ENCODE measurements around the gene SLC25A6.
A peak's percentile ranks its signal among the peaks of the same experiment; 100 is the strongest.
"Not testable (repeated sequence)": the region's sequence is repeated elsewhere in the genome, so short reads cannot be mapped to it uniquely, and the experiment has no call there.

SLC25A6 gene

DNA sequence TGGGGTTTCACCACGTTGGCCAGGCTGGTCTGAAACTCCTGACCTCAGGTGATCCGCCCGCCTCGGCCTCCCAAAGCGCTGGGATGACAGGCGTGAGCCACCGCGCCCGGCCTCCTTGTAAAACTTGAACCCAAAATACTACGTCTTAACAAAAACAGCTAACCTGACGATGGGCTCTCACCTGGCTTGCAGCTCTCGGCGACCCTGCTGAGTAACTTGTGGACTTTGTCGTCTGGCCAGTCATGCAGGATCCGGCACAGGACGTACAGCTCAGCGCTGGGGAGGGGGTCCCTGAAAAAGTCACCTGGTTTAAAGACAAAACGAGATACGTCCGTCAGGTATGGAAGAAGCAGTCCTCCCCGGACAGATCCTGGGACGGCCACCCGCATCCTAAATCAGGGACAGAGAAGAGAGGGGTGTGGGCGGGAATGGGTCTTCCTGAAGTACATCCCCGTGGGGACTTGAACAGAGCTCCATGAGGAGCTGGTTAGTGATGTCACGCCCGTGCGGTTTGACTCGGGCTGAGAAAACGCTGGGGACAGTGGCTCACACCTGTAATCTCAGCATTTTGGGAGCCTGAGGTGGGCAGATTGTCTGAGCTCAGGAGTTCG, 20.7 kb upstream of the SLC25A6 start:
- no peak for DNase-seq (ENCODE audit: low spot score)

DNA sequence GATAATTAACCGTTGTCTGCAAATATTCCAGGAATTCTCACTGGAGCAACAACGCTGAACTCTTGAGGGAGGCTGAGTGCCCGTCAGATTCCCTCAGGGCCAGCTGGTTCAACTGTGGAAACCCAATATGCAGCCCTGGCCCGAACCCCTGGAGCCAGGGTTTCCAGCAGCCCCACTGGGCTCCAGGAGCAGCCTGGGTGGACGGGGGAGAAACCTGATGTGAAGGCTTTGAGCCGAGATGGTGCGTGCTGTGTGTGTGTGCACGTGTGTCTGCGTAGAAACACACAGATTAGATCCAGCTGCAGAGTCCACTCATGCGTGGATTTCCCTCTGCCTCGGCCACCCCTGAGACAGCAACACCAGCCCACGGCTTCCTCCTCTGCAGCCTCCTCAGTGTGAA, 19.4 kb upstream of the SLC25A6 start:
- DNase-seq (ENCODE audit: low spot score), result no peak

DNA sequence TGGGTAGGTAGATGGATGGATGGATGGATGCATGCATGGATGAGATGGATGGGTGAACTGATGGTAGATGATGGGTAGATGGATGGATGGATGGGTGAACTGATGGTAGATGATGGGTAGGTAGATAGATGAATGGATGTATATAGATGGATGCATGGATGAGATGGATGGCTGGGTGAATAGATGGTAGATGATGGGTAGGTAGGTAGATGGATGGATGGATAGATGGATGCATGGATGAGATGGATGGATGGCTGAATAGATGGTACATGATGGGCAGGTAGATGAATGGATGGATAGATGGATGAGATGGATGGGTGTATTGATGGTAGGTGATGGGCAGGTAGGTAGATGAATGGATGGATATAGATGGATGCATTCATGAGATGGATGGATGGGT, 15.1 kb upstream of the SLC25A6 start:
- DNase-seq (ENCODE audit: low spot score), result no peak

DNA sequence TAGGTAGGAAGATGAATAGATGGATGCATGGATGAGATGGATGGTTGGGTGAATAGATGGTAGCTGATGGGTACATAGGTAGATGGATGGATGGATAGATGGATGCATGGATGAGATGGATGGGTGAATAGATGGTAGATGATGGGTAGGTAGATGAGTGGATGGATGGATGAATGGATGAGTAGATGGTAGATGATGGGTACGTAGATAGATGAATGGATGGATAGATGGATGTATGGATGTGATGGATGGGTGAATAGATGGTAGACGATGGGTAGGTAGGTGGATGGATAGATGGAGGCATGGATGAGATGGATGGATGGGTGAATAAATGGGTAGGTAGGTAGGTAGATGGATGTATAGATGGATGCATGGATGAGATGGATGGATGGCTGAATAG, 13.9 kb upstream of the SLC25A6 start:
- not testable (repeated sequence) for DNase-seq (ENCODE audit: low spot score)

DNA sequence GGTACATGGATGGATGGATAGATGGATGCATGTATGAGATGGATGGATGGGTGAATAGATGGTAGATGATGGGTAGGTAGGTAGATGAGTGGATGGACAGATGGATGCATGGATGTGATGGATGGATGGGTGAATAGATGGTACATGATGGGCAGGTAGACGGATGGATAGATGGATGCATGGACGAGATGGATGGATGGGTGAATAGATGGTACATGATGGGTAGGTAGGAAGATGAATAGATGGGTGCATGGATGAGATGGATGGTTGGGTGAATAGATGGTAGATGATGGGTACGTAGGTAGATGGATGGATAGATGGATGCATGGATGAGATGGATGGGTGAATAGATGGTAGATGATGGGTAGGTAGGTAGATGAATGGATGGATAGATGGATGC, 12.0 kb upstream of the SLC25A6 start:
- DNase-seq (ENCODE audit: low spot score), result not testable (repeated sequence)

DNA sequence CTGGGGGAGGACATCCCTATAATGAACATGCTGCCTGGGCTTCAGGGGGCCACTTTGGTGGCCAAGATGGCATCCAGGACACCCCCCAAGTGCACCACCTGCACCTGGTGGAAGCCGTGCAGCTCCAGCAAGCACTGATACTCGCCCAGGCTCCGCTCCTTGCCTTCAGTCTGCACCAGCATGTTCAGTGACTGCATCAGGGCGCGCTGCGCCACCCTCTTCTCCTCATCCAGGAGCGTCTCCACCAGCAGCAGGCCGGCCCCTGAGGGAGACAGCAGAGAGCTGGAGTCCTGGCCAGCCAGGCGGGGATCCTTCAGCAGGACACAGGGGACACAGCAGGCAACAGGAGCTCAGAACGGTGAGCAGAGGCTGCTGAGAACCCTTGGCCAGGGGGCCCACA, 11.3 kb upstream of the SLC25A6 start:
- no peak for DNase-seq (ENCODE audit: low spot score)

DNA sequence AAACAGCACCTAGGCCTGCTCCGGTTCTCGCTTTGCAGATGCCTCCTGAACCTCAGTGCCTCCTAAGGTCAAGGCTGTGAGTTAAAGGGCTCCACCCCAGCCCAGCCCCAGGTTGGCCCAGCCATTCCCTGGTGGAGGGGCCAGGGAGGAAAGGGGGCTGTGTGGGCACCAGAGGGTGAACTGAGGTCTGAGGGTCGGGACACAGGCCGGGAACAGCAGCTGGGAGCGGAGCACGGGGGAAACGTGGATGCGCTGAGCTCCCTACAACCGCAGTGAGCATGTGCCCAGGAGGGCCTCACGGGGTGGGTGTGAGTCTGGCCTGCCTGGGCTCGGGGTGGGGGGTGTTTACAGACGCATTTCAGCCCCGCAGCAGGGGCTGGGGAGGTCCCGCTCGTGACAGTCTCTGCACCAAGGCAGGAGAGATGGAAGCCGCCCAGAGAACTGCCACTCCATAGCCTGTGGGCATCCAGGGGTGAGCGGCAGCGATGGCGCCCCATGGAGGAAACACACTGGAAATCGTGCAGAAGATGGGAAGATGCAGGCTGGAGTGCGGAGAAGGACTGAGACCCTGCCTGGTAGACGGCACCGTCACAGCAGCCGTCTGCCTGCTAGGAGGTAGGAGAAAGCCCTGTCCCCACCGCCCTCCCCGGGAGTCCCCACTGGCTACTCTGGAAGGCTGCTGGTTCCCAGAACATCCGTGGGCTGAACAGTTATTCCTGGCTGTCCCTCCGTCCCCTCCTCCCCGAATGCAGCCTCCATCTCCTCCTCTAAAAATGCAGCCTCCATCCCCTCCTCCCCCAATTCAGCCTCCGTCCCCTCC, 9.9 kb upstream of the SLC25A6 start:
- DNase-seq (ENCODE audit: low spot score), result no peak

DNA sequence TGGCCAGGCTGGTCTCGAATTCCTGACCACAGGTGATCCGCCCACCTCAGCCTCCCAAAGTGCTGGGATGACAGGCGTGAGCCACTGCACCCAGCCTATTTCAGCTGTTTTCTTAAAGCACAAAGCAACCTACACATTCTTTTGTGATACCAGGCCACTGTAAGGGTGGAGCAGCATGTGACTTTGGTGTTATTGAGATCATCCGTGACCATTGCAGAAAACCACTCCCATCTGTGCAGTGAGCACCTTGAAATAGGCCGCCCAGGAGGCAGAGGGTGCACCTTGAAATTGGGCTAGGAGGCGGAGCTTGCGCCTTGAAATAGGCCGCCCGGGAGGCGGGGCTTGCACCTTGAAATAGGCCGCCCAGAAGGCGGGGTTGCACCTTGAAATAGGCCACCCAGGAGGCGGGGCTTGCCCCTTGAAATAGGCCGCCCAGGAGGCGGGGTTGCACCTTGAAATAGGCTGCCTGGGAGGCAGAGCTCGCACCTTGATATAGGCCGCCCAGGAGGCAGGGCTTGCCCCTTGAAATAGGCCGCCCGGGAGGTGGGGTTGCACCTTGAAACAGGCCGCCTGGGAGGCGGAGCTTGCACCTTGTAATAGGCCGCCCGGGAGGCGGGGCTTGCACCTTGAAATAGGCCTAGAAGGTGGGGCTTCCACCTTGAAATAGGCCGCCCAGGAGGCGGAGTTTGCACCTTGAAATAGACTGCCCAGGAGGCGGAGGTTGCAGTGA, 9.0 kb upstream of the SLC25A6 start:
- no peak for DNase-seq (ENCODE audit: low spot score)

DNA sequence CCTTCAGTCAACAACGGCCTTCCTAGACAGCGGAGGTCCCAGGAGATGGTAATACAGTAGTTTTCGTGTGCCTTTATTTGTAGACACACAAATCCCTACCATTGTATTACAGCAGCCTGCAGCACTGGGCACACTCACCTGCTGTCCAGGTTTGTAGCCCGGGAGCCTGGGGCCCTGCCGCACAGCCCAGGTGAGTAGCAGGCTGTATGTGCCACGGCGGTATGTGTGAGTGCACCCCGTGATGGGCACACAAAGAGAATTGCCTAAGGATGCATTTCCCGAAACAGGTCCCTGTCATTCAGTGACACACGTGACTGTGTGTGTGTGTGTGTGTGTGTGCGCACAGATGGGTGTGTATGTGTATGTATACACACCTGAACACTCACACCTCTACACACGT, 8.1 kb upstream of the SLC25A6 start:
- DNase-seq (ENCODE audit: low spot score), result no peak

DNA sequence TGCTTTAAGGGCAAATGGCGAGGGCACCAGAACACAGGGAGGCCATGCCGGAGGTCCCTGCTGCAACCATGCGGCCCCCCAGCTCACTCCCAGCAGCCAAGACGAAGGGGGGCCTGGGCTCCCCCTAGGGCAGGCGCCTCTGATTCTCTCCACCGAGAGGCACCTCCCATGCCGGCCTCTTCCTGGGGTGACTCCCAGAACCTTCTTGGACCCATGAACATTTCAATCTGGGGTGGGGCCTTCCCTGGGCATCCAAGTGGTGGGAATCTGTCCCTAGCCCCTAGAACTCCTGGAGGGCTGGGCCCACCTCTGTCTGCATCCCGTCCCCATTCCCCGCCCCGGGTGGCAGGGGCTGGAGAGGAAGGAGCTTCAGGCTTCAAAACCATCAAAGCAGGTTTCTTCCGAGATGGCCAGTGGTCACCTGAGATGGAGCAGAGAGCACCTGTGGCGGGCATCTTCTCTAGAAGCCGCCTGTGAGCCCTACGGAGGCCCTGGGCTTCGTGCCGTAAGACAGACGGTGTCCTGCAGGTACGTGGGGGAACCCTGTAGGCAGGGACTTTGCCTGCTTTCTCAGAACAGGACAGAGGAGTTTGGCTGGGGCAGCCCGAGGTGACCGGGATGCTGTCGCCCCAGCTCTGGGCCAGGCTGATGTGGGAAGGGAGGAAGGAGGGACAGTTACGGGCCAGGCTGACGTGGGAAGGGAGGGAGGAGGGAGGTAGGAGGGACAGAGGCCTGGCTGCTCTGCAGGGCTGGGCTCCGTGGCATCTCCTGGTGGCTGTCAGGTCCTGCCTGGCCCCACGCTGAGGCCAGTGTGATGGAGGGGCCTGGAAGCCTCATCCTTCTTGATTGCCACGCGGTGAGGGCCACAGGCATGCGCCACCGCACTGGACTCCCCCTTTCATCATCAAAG, 6.8 kb upstream of the SLC25A6 start:
- no peak for DNase-seq (ENCODE audit: low spot score)

DNA sequence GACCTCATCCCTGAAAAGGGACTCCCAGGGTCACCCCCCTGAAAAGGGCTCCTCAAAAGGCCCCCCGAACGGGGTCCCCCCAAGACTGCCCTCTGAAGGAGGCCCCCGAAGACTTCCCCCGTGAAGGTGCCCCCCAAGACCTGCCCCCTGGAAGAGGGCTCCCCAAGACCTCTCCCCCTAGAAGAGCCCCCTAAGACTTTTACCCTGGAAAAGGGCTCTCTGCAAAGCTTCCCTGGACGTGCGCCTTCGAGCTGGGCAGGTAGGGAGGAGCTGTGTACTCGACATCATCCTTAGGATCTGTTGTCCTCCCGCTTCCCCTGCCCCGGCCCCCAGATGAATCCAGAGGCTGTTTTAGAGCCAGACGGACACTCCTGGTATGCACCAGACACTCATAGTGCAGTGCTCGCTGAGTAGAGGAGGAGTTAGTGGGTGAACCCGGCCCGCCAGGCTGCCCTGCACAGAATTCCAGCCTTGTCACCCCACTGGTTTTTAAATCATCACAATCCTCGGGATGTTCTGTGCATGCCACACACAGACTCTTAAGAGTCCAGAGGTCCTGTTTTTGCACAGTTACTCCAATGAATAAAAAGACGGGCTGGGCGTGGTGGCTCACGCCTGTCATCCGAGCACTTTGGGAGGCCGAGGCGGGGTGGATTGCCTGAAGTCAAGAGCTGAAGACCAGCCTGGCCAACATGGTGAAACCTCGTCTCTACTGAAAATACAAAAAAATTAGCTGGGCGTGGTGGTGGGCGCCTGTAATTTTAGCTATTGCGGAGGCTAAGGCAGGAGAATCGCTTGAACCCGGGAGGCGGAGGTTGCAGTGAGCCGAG, 5.7 kb upstream of the SLC25A6 start:
- DNase-seq (ENCODE audit: low spot score), result no peak

DNA sequence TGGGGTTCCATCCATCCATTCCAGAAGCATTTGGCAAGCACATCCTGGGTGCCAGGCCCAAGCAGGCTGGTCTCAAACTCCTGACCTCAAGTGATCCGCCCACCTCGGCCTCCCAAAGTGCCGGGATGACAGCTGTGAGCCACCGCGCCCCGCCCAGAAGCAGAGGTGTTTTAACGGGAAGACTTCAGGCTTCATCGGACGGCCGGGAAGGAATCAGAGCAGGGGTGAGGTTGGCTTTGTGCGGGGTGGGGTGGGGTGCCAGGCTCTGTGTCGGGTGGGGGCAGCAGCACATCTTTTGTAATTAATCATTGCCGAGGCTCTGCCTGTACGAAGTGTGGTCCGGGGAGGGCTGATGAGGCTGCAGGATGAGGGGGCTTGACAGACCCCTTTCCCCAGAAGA, 5.1 kb upstream of the SLC25A6 start:
- no peak for DNase-seq (ENCODE audit: low spot score)

DNA sequence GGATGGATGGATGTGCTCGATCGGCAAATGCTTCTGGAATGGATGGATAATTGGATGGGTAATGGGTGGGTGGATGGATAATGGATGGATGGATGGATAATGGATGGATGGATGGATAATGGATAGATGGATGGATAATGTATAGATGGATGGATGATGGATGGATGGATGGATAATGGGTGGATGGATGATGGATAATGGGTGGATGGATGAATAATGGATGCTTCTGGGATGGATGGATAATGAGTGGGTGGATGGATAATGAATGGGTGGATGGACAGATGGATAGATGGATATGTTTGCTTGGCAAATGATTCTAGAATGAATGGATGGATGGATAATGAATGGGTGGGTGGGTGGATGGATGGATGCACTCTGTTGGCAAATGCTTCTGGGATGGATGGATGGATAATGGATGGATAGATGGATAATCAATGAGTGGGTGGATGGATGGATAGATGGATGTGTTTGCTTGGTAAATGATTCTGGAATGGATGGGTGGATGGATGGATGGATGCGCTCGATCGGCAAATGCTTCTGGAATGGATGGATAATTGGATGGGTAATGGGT, 3.8 kb upstream of the SLC25A6 start:
- no peak for DNase-seq (ENCODE audit: low spot score)

DNA sequence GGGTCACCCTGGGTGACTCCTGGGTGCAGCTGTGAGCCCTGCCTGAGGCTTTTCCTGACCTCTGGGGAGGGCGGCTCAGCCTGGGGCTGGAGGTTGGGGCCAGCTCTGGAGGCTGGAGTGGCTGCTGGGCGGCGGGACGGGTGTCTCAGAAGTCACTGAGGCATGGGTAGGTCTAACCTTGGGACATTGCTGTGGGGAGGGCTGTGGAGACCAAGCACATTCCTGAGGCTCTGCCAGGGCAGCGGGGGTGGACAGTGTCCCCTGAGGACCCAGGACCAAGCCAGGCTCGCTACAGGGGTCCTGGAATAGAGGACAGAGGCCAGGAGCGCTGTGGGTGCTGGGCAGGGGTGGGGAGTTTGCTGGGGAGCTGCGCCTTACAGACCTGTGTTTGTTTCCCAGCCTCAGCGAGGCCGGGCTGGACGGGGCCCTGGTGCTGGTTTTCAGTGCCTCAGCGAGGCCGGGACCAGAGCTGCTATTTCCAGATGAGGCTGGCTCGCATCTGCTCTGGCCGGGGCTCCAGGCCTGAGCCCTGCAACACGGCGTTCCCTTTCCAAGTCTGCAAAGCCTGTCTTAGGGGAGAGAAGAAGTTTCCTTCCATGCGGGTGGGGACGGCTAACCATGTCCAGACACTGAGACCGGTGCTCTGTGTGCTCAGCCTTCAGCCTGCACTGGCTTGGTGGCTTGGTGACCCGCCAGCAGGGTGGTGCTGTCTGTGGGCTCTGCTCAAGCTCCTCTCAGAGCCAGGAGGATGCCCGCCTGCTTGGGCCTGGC, 3.0 kb upstream of the SLC25A6 start:
- no peak for DNase-seq (ENCODE audit: low spot score)

DNA sequence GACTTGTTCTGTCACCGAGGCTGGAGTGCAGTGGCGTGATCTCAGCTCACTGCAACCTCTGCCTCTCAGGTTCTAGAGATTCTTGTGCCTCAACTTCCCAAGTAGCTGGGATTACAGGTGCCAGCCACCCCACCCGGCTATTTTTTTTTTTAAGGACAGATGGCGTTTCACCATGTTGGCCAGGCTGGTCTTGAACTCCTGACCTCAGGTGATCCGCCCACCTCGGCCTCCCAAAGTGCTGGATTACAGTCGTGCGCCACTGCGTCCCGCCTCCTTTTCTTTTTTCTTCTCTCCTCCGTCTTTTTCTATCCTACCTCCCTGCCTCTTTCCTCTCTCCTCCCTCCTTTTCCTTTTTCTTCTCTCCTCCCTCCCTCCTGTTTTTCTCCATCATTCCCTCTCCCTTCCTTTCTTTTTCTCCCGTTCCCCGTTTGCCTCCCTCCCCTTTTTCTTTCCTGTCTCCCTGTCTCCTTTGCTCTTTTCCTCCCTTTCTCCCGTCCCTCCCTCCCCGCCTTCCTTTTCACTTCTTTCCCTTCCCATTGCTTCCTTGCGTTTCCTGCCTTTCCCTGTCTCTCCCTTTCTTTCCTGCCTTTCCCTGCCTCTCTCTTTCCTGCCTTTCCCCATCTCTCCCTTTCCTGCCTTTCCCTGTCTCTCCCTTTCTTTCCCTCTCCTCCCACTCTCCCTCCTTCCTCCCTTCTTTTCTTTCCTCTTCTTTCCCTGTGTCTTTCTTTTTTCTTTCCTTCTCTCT, 2.1 kb upstream of the SLC25A6 start:
- DNase-seq (ENCODE audit: low spot score), result no peak

DNA sequence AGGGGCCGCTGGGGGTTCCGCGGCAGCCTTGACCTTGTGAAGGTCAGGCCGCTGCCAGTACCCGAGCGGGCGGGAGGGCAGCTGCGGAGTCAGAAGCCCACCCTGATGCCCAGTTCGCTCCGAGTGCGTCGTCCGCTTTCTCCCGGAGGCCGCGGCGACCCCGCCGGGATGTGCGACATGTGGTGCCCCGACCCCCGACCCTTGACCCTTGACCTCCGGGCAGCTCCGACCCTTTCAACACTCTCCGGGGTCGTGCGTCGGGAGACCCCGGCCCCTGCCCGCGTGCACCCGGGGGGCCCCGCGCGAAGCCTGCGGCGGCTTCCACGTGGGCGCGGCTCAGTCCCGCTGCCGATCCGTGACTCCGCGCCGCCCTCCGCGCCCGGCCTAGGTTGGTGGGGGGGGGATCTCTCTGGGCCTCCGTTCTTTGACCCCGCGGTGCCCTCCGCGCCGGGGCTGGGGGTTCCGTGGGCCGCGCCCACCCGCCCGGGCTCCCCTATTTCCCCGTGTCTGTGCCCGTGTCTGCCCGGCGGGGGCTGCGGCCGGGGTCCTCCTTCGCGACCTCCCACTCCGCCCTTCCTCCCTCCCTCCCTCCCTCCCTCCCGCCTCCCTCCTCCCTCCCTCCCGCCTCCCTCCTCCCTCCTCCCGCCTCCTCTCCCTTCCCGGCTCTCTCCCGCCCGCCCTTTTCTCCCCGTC, 609 bp upstream of the SLC25A6 start:
- DNase-seq (ENCODE audit: low spot score), result peak; percentile 70

DNA sequence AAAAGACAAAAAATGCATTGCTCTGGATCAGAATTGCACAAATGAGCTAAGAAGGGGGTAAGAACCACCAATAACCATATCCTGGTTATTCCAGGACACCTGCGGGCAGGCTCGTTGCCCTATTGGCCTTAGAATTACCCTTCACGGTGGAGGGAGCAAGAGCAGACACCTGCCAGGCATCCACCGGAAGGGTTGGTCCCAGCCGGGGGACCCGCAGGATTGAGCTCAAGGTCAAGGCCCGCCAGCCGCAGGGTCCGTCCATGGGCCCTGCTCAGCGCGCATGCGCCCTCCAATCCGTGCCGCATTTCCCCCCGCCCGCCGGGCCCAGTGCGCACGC, 575 bp downstream of the SLC25A6 start:
- no peak for DNase-seq (ENCODE audit: low spot score)

DNA sequence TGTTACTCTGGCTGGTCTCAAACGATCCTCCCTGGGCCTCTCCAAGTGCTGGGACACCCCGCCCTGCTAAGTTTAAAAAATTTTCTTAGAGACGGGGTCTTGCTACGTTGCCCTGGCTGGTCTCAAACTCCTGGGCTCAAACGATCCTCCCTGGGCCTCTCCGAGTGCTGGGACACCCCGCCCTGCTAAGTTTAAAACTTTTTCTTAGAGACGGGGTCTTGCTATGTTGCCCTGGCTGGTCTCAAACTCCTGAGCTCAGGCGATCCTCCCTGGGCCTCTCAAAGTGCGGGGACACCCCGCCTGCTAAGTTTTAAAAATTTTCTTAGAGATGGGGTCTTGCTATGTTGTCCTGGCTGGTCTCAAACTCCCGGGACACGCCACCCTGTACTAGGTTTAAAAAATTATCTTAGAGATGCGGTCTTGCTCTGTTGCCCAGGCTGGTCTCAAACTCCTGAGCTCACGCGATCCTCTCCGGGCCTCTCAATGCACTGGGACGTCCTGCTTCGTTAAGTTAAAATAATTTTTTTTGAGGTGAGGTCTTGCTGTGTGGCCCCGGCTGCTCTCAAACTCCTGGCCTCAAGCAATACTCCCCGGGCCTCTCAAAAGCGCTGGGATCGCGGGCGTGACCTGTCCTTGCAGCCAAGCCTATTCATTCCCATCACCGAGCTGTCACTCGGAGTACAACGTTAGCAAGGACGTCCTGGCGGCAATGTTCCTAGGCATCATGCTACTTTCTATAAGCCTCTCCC, 1.1 kb downstream of the SLC25A6 start:
- no peak for DNase-seq (ENCODE audit: low spot score)

Measured in putamen (tissue), 1 donor.